Esophagus (tissue), 2 donors: ENCODE measurements around the gene GALNT13. TPM values are rescaled to one million over a fixed set of nuclear protein-coding genes. Genes with fewer than 3 reads are reported as not detected.

ENCODE experiments used
- H3K27ac ChIP-seq, 2 donors: one replicate each; pipeline ENCODE4 v1.5.1; 2013; ENCODE audit warnings: low read depth in 2 of 2, mild to moderate bottlenecking in 2 of 2, inconsistent platforms in 1 of 2, low read length in 1 of 2, moderate library complexity in 1 of 2
- H3K27me3 ChIP-seq, 2 donors: one replicate each; pipeline ENCODE4 v1.6.1; 2013; ENCODE audit warnings: low read length in 2 of 2, control low read depth in 1 of 2, mild to moderate bottlenecking in 1 of 2; ENCODE audit not compliant: insufficient read depth in 2 of 2, control insufficient read depth in 1 of 2
- H3K36me3 ChIP-seq, 2 donors: one replicate each; pipeline ENCODE4 v1.6.1; 2013; ENCODE audit warnings: low read length in 1 of 2; ENCODE audit not compliant: control insufficient read depth in 2 of 2, insufficient read depth in 2 of 2
- H3K4me1 ChIP-seq, 2 donors: one replicate each; pipeline ENCODE4 v1.6.1; 2013; ENCODE audit warnings: low read length in 1 of 2; ENCODE audit not compliant: control insufficient read depth in 2 of 2, insufficient read depth in 2 of 2
- H3K4me3 ChIP-seq, 2 donors: one replicate each; pipeline ENCODE4 v1.5.1; 2013; ENCODE audit warnings: low read length in 2 of 2, mild to moderate bottlenecking in 2 of 2, low read depth in 1 of 2, moderate library complexity in 1 of 2
- H3K9me3 ChIP-seq, 2 donors: one replicate each; pipeline ENCODE4 v1.6.1; 2013; ENCODE audit warnings: mild to moderate bottlenecking in 2 of 2, low read depth in 1 of 2, low read length in 1 of 2, moderate library complexity in 1 of 2; ENCODE audit not compliant: control insufficient read depth in 2 of 2, insufficient read depth in 1 of 2
- WGBS, 2 donors: extraction: QIAGEN DNeasy Blood & Tissue Kit; methylation state at CpG; one replicate each; pipeline ENCODE4 v1.1.7; 2013; 5-methylcytosine and 5-hydroxymethylcytosine counted together
- polyA plus RNA-seq, 2 donors: library from polyadenylated mRNA; stranded (reverse); fragments of 200-250 nt; gene quantifications; one replicate each; pipeline ENCODE4 v1.2.3, GENCODE V29; 2013
- donor health status: healthy with polysubstance abuse.
- donor health status: Bipolar disorder and iron deficiency.

GALNT13 gene
- polyA plus RNA-seq = under 1 TPM in 1 of 2 donors, not detected in 1; 0.02 TPM

- 4 to 9% methylated on average over 69 to 92 of the region's 93 CpGs for WGBS, 2 donors
- no peak within 1 kb of the TSS for H3K27ac ChIP-seq
Observed at GRCh38 chr2:153871231-153872221, at the start of gene GALNT13. TSS of gene GALNT13 (plus strand) at chr2:153871922.

DNA sequence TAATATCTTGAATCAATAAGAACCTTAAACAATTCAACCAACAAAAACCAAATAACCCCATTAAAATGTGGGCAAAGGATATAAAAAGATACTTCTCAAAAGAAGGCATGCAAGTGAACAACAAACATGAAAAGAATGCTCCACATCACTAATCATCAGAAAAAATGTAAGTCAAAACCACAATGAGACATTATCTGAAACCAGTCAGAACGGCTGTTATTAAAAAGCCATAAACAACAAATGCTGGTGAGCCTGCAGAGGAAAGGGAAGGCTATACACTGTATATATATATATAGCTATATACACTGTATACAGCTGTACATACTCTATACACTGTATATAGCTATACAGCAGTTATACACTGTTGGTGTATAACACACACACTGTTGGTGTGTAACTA lies 47.8 kb upstream of the GALNT13 start:
- H3K36me3 ChIP-seq = no peaks in the 10 kb centered on the region
- H3K9me3 ChIP-seq = peaks cover 0 to 6% of the 10 kb centered on the region in 2 donors
- no peaks in the 10 kb centered on the region for H3K27me3 ChIP-seq
- H3K27ac ChIP-seq = no peak overlapping the region
- H3K4me1 ChIP-seq = no peaks in the 10 kb centered on the region
- no peak overlapping the region for H3K4me3 ChIP-seq
- WGBS, 2 donors = 38 to 48% methylated on average over 1 of the region's 1 CpG

More at GRCh38 chr2:153871231-153872221, at the start of gene GALNT13:
- peak within 1 kb of the TSS in 1 of 2 donors; percentile 29 for H3K4me3 ChIP-seq
- H3K9me3 ChIP-seq = peaks cover 0 to 5% of the 10 kb centered on the region in 2 donors
- H3K4me1 ChIP-seq = peaks cover 4 to 10% of the 10 kb centered on the region in 2 donors
- H3K27me3 ChIP-seq = peaks cover 0 to 3% of the 10 kb centered on the region in 2 donors
- H3K36me3 ChIP-seq = no peaks in the 10 kb centered on the region

DNA sequence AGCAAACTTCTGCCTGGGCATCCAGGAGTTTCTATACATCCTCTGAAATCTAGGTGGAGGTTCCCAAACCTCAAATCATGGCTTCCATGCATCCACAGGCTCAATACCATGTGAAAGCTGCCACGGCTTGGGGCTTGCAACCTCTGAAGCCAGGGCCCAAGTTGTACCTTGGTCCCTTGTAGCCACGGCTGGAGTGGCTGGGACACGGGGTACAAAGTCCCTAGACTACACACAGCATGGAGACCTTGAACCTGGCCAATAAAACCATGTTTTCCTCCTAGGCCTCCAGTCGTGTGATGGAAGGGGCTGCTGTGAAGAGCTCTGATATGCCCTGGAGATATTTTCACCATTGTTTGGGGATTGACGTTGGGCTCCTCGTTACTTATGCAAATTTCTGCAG lies 43.4 kb upstream of the GALNT13 start:
- H3K27ac ChIP-seq = no peak overlapping the region
- peaks cover 0 to 2% of the 10 kb centered on the region in 2 donors for H3K9me3 ChIP-seq
- H3K4me1 ChIP-seq = no peaks in the 10 kb centered on the region
- no peaks in the 10 kb centered on the region for H3K27me3 ChIP-seq
- no peaks in the 10 kb centered on the region for H3K36me3 ChIP-seq
- WGBS, 2 donors = 68 to 71% methylated on average over 6 of the region's 6 CpGs
- no peak overlapping the region for H3K4me3 ChIP-seq

- 81% methylated on average over 2 of the region's 2 CpGs for WGBS, 2 donors
- Histone ChIP-seq H3K4me1 (no peaks in the 10 kb centered on the region), H3K27ac (no peak overlapping the region), H3K9me3 (no peaks in the 10 kb centered on the region), H3K36me3 (no peaks in the 10 kb centered on the region), H3K4me3 (no peak overlapping the region), H3K27me3 (no peaks in the 10 kb centered on the region)
Observed at GRCh38 chr2:153834662-153835061, 37.1 kb upstream of the GALNT13 start.

DNA sequence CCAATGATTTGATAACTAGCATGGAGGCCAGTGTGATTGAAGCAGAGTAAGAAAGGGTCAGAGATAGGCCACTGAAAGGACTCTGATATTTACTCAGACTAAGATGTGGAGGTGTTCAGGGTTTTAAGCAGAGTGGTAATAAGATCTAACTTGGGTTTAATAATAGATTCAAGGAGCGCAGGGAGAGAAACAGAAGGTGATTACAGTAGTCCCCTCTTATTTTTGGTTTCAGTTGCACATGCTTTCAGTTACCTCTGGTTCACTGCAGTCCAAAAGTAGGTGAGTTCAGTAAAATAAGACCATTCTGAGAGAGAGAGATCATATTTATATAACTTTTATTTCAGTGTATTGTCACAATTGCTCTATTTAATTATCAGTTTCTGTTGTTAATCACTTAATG lies 13.5 kb upstream of the GALNT13 start:
- H3K4me1 ChIP-seq = no peaks in the 10 kb centered on the region
- no peak overlapping the region for H3K27ac ChIP-seq
- H3K27me3 ChIP-seq = no peaks in the 10 kb centered on the region
- WGBS, 2 donors = 89 to 95% methylated on average over 1 of the region's 1 CpG
- H3K4me3 ChIP-seq = no peak overlapping the region
- H3K36me3 ChIP-seq = no peaks in the 10 kb centered on the region
- no peaks in the 10 kb centered on the region for H3K9me3 ChIP-seq

GRCh38 chr2:153864022-153864421 lies 7.7 kb upstream of the GALNT13 start:
- Histone ChIP-seq H3K4me3 (no peak overlapping the region), H3K27me3 (no peaks in the 10 kb centered on the region), H3K27ac (no peak overlapping the region), H3K9me3 (no peaks in the 10 kb centered on the region), H3K36me3 (no peaks in the 10 kb centered on the region), H3K4me1 (no peaks in the 10 kb centered on the region)
- WGBS, 2 donors = 18 to 20% methylated on average over 2 of the region's 2 CpGs

GRCh38 chr2:153866595-153866994 lies 5.1 kb upstream of the GALNT13 start:
- Histone ChIP-seq H3K4me1 (peaks cover 0 to 5% of the 10 kb centered on the region in 2 donors), H3K27ac (no peak overlapping the region)

DNA sequence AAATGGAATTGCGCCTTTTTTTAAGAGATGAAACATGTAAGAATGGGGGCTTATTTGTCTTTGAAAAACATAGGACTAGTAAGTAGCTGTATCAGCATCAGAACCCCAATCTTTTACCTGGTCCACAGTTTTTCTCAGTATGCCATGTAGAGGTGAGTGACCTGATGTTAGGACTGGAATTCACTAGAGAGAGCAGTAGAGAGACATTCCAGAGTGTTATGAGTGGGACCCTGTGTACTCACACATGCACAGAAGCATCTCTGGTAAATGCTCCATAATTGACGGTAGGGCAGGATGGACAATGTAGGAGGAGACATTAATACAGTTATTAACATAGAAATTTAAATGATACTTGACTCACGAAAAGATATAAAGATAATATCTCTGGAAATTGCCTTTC lies 1.4 kb upstream of the GALNT13 start:
- peaks cover 0 to 3% of the 10 kb centered on the region in 2 donors for H3K27me3 ChIP-seq
- WGBS, 2 donors = 66 to 76% methylated on average over 3 of the region's 3 CpGs
- no peak overlapping the region for H3K4me3 ChIP-seq
- peaks cover 0 to 5% of the 10 kb centered on the region in 2 donors for H3K9me3 ChIP-seq
- H3K27ac ChIP-seq = no peak overlapping the region
- peaks cover 4 to 10% of the 10 kb centered on the region in 2 donors for H3K4me1 ChIP-seq
- no peaks in the 10 kb centered on the region for H3K36me3 ChIP-seq

More at GRCh38 chr2:153866595-153866994, 5.1 kb upstream of the GALNT13 start:
- Histone ChIP-seq H3K9me3 (peaks cover 0 to 2% of the 10 kb centered on the region in 2 donors), H3K27me3 (no peaks in the 10 kb centered on the region), H3K4me3 (no peak overlapping the region), H3K36me3 (no peaks in the 10 kb centered on the region)

GRCh38 chr2:153872311-153873051 lies 759 bp downstream of the GALNT13 start:
- H3K4me1 ChIP-seq = peaks cover 4 to 10% of the 10 kb centered on the region in 2 donors
- no peaks in the 10 kb centered on the region for H3K36me3 ChIP-seq
- WGBS, 2 donors = 5 to 6% methylated on average over 48 to 56 of the region's 56 CpGs
- H3K4me3 ChIP-seq = peak overlapping the region in 1 of 2 donors; percentile 29
- H3K9me3 ChIP-seq = peaks cover 0 to 5% of the 10 kb centered on the region in 2 donors
- H3K27ac ChIP-seq = no peak overlapping the region
- peaks cover 0 to 3% of the 10 kb centered on the region in 2 donors for H3K27me3 ChIP-seq
